ENCODE results near the gene DALRD3.

DNA sequence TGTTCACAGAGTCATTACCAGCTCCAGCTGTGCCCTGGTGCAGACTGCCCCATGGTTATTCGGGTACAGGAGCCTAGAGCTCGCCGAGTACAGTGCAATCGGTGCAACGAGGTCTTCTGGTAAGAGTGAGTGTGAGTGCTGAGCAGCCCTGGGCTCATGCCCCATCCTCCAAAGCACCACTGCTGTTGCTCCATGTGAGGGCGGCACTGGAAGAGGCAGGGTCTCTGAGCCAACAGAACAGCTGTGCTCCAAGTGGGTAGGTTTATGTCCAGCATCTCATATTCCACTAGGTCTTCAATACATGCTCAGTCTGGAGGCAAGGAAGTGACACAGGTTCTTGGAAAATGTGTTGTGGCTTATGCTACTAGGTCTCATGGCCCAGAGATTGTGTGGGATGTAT is 47.8 kb downstream of the DALRD3 start:
- TF ChIP-seq ARNT (IDR thresholded peaks at IDR 0.05) (no peak), BHLHE40 (IDR thresholded peaks at IDR 0.05; ENCODE audit: borderline replicate concordance) (no peak), SUZ12 (IDR thresholded peaks at IDR 0.05) (no peak), FOXK2 (IDR thresholded peaks at IDR 0.05) (no peak), FOXM1 (IDR thresholded peaks at IDR 0.05; ENCODE audit: borderline replicate concordance) (no peak), LEF1 (IDR thresholded peaks at IDR 0.05; ENCODE audit: borderline replicate concordance) (no peak), FOXA1 (IDR thresholded peaks at IDR 0.05) (no peak), SP1 (IDR thresholded peaks at IDR 0.05) (no peak), NFRKB (IDR thresholded peaks at IDR 0.05) (no peak), L3MBTL2 (conservative IDR thresholded peaks at IDR 0.05) (no peak), TARDBP (IDR thresholded peaks at IDR 0.05) (no peak), HDGF (IDR thresholded peaks at IDR 0.05; ENCODE audit: borderline replicate concordance) (no peak), ELF4 (IDR thresholded peaks at IDR 0.05) (no peak)
- TF ChIP-seq, protein P1, sequence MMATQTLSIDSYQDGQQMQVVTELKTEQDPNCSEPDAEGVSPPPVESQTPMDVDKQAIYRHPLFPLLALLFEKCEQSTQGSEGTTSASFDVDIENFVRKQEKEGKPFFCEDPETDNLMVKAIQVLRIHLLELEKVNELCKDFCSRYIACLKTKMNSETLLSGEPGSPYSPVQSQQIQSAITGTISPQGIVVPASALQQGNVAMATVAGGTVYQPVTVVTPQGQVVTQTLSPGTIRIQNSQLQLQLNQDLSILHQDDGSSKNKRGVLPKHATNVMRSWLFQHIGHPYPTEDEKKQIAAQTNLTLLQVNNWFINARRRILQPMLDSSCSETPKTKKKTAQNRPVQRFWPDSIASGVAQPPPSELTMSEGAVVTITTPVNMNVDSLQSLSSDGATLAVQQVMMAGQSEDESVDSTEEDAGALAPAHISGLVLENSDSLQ (IDR thresholded peaks at IDR 0.05) = no peak

All from HEK293T (cell line).